ENCODE data around the gene CCNA2.

- TF ChIP-seq CTCF (IDR thresholded peaks at IDR 0.05; ENCODE audit: low read depth, low read length) (no peak), EZH2phosphoT487 (IDR thresholded peaks at IDR 0.05; ENCODE audit: low read depth) (no peak)
Observed at GRCh38 chr4:121838136-121838535, 14.5 kb upstream of the CCNA2 start.

All from OCI-LY3 (cell line).